NCI-H2196 (cell line): ENCODE results near the gene CTNND2.

Experiments
- DNase-seq: peaks from one replicate; lab custom pipeline; 2025; ENCODE audit not compliant: unreplicated experiment; lab: John Stamatoyannopoulos, UW

Gene CTNND2

DNA sequence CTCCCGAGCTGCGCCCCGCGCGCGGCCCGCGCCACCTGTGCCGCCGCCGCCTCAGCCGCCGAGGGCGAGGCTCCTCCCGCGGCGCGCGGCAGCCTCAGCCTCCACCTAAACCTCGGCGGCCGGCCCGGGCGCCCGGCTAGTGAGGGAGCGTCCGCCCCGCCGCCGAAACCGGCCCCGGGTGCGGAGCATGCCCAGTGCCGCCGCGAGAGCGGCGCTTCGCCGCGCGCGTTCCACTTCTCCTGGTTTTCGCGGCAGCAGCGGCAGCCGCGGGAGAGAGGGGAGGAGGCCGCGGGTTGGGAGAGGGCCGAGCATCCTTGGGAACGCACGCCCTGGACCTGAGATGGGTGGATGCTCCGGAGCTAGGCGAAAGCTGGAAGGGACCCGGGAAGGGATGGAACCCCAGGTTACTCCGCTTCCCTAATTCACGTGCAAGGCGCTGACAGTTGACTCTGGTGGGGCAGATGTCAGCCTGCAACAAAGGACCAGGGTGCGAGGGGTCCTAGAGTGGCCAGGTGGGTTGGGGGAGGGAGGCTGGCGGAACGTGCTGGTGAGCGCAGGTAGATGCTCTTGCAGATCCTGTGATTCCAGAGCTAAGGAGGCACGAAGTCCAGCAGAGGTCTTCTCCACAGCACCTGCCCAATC is at the start of gene CTNND2:
Gene CTNND2 (minus strand): TSS at position 182 of the 642 bp plus-strand sequence. CDS start 593 bp downstream, outside the sequence.
- DNase-seq = peak; percentile 53

DNA sequence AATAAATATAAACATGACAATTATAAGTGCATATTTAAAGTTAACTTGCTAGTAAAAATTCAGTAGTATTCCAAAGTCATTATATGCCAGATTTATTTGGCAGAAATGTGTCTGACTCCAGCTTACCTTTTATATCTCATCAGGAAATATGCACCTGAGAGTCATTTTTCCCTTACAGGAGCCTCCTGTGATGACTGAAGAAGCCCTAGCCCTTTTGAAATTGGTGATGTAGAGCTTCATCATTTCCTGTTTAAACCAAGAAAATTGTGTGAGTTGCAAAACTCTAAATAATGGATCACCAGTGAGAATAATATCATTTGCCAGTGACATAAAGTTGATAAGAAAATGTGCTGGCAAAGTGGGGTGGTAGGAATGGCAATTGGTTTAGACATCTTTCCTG is 42.1 kb upstream of the CTNND2 start:
- no peak for DNase-seq

GRCh38 chr5:11941566-11941965 is 37.3 kb upstream of the CTNND2 start:
- no peak for DNase-seq

GRCh38 chr5:11931638-11932037 is 27.4 kb upstream of the CTNND2 start:
- DNase-seq = no peak

GRCh38 chr5:11928909-11929308 is 24.7 kb upstream of the CTNND2 start:
- DNase-seq = no peak

- no peak for DNase-seq
Measured at GRCh38 chr5:11925701-11926100, 21.5 kb upstream of the CTNND2 start.

DNA sequence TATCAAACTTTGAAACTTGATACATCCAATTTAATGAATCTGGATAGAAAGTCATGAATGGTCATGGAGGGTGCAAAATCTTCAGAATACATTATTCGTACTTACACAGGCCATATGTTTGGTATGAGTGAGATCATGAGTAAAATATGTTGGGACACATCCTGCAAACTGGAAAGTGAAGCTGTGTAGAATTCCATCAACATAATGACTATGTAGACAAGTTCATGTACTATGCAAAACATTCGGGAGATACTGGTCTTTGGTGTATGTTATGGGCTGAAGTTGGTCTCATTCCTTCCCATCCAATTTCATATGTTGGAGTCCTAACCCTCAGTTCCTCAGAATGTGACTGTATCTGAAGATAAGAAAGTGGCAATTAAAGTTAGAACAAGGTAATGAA is 18.1 kb upstream of the CTNND2 start:
- no peak for DNase-seq

GRCh38 chr5:11918463-11919045 is 14.3 kb upstream of the CTNND2 start:
- no peak for DNase-seq

DNA sequence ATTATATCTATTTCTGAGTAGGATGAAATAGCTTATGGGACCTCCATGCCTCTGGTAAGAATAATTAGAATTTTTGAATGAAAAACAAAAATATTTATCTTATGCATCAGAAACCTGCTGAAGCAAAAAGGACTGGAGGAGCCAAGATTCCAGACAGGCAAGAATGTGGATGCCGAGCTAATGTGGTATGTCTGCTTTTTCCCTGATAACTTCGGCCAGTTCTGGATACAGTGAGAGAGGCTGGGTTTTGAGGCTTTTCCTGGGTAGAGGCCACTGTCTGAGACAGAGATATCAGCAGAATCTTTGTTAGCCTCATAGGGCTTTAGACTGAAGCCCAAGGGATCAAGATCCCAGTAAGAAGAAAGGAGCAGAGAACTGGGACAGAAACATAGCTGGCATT is 5.2 kb upstream of the CTNND2 start:
- no peak for DNase-seq

DNA sequence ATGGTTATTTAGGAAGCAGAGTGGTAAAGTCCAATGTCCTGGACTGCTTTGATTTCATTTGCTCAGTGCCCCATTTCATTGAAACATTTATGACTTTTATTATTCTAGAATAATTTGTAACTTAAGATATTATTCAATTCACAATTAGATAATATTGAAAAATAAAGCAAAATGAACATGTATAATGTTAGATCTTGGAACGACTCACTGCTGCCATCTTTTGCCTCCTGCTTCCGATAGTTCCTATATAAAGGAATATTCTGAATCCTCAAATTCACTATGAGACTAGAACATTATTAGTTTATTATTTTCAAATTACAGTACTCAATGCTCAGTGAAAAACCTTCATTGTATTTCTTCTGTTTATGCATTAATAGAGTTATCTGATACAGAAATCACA is 2.3 kb upstream of the CTNND2 start:
- no peak for DNase-seq

- DNase-seq = no peak
Measured at GRCh38 chr5:11905206-11905605, 960 bp upstream of the CTNND2 start.

DNA sequence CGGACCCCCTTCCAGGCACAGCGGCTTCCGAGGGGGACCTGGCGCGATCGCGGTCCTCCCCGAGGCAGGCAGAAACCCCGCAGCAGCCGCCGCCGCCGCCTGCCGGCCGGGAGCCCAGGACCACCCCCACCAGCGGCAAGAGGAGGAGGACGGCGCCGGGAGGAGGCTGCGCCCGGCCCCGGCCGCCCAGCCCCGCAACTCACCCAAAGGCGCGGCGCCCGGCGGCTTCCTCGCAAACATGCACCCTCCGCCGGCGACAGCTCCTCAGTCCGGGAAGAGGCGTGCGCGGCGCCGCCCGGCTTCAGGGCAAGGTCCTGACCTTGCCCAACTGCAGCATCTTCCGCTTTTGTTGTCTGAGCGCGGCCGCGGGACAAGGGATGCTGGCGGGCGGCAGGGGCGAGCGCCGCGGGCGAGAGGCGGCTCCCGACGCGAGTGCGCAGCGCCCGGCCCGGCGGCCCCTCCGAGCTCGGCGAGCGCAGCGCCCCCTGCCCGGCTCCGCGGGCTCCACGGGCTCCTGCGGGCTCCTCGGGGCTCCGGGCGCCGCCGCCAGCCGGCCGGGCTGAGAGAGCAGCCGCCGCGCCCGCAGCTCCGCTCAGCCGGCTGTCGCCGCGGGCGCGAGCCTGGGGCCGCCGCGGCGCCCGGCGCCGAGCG is 507 bp downstream of the CTNND2 start:
- no peak for DNase-seq

- no peak for DNase-seq
Measured at GRCh38 chr5:11903121-11903613, 1.1 kb downstream of the CTNND2 start.

GRCh38 chr5:11902201-11902619 is 2.0 kb downstream of the CTNND2 start:
- DNase-seq = no peak

- no peak for DNase-seq
Measured at GRCh38 chr5:11898787-11899186, 5.5 kb downstream of the CTNND2 start.

GRCh38 chr5:11897781-11898180 is 6.5 kb downstream of the CTNND2 start:
- no peak for DNase-seq

GRCh38 chr5:11894992-11895391 is 9.3 kb downstream of the CTNND2 start:
- no peak for DNase-seq

DNA sequence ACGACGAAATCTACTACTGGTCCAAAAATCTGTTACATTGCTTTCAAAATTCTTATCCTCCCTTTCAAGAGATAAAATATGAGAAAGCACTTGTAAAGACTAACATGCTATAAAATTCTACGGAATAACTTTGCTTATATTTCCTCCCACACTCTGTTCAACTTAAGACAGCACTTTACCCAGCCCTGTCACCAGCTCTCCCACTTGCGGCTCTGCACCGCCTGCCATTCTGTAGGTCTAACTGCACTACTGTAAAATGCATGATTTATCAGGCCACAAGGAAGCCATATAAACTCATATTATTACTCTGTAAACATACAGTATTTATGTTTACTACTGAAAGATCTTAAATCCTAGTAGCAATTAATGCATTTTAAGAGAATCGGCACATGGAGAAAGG is 11.4 kb downstream of the CTNND2 start:
- no peak for DNase-seq

GRCh38 chr5:11890777-11891176 is 13.5 kb downstream of the CTNND2 start:
- no peak for DNase-seq

DNA sequence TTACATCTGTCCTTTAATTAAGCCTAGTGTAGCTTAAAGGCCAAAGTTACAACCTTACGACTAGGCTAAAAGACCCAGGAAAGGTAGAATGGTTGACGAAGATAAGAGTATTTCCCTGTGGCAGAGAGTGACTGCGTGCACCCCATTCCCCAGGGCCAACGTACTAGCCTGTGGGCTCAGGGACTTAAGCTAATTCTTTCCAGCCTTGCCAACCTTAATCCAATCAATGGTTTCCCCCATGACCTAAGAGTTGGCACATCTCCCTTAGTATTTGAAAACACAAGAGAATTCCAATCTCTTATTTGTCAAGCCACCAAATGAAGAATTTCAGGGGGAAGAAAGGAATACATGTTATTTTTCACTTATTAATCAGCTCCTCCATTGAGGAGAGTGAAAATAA is 16.0 kb downstream of the CTNND2 start:
- no peak for DNase-seq

DNA sequence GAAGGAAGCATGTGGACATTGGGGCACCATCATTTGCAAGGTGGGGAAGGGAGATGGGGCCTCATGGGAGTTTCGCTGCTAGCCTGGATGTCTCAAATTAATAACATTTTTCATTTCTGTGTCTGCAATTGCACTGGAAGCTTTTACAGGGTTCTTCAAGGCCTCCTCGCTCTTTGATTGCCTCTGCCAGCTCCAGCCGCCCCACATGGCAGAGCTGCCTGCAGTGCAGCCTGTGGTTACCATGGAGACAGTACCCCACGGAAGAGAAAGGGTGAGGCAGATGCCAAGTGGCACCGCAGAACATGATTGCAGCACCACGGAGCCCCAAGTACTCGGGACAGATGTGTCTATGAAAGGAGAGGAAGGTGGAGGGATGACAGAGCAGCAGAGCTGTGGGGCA is 25.4 kb downstream of the CTNND2 start:
- DNase-seq = no peak

DNA sequence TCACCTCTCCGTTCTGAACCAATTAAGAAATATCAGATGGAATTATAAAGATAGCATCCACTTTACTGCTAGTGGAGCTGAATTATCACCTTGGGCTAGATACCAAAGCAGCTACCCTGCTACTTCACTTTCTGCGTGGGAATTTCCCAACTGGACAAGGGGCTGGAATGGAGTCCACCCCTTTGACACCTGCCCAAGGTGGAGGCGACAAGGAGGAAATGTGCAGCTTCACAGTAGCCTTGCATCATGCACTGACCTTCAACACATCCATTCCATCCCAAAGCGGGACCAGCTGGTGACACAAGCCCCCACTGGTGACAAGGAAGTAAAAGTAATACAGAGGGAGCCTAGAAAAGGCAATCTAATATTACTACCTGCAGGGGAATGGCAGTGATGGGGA is 30.7 kb downstream of the CTNND2 start:
- no peak for DNase-seq
